Muscle of leg (tissue), 11 donors: ENCODE results near the gene CLEC17A. TPM values are rescaled to one million over a fixed set of nuclear protein-coding genes. Genes with fewer than 3 reads are reported as not detected.
"Not testable (repeated sequence)": the region's sequence is repeated elsewhere in the genome, so short reads cannot be mapped to it uniquely, and the experiment has no call there.

Source experiments
- DNase-seq: peaks from one replicate; pipeline ENCODE4 v3.0.0; 2013
- H3K27ac ChIP-seq: one replicate; pipeline ENCODE4 v1.5.1; 2013; ENCODE audit warnings: mild to moderate bottlenecking, low read length, control low read depth
- H3K27me3 ChIP-seq: one replicate; pipeline ENCODE4 v1.6.1; 2013; ENCODE audit warnings: low read length; ENCODE audit not compliant: control insufficient read depth, insufficient read depth
- H3K36me3 ChIP-seq: one replicate; pipeline ENCODE4 v1.6.1; 2013; ENCODE audit warnings: low read length; ENCODE audit not compliant: control insufficient read depth, insufficient read depth
- H3K4me1 ChIP-seq: one replicate; pipeline ENCODE4 v1.6.1; 2013; ENCODE audit warnings: low read length; ENCODE audit not compliant: control insufficient read depth, insufficient read depth
- H3K4me3 ChIP-seq: one replicate; pipeline ENCODE4 v1.5.1; 2013; ENCODE audit warnings: low read length, control low read depth
- H3K9me3 ChIP-seq: replicated peaks from 2 replicates; pipeline ENCODE4 v1.6.1; 2013; ENCODE audit warnings: low read depth, low read length; ENCODE audit not compliant: control insufficient read depth
- WGBS: methylation state at CpG from one replicate; pipeline ENCODE4 v1.1.5; 2013; ENCODE audit warnings: missing lambda C conversion rate; ENCODE audit not compliant: insufficient coverage; 5-methylcytosine and 5-hydroxymethylcytosine counted together
- polyA plus RNA-seq, 8 donors: library from polyadenylated mRNA; unstranded; fragments of 120-200 nt; gene quantifications; one replicate each; pipeline versions ENCODE4 v1.2.1 to v1.2.3, GENCODE V29; 2013; ENCODE audit warnings: inconsistent platforms in 1 of 8, low replicate concordance in 1 of 8; ENCODE audit not compliant: insufficient read length in 8 of 8, insufficient read depth in 1 of 8
- total RNA-seq: library from RNA; stranded (reverse); fragments of 120-200 nt; gene quantifications from one replicate; pipeline ENCODE4 v1.2.4, GENCODE V29; 2013

The CLEC17A gene
- total and polyA plus RNA-seq, 9 donors, result 0.09 to 0.19 (median 0.12) TPM; not detected in 4

GRCh38 chr19:14580623-14581237, 2.2 kb upstream of the CLEC17A start:
- Histone ChIP-seq H3K36me3 (no peaks in the 10 kb centered on the region), H3K27me3 (no peaks in the 10 kb centered on the region), H3K9me3 (no peaks in the 10 kb centered on the region), H3K4me3 (no peak overlapping the region), H3K4me1 (no peaks in the 10 kb centered on the region), H3K27ac (no peak overlapping the region)
- WGBS, result no CpG with 5 or more reads among the region's 6 CpGs
- no peak for DNase-seq

- not testable (repeated sequence) for H3K4me3 ChIP-seq, H3K4me1 ChIP-seq, H3K27me3 ChIP-seq, H3K27ac ChIP-seq, DNase-seq, H3K9me3 ChIP-seq, H3K36me3 ChIP-seq
- WGBS, result 96% methylated on average over 3 of the region's 5 CpGs
Measured at GRCh38 chr19:14584372-14584771, 1.5 kb downstream of the CLEC17A start.

- WGBS, result no CpG with 5 or more reads among the region's 3 CpGs
- DNase-seq, result not testable (repeated sequence)
Measured at GRCh38 chr19:14585187-14585586, 2.3 kb downstream of the CLEC17A start.

GRCh38 chr19:14589433-14589832, 6.5 kb downstream of the CLEC17A start:
- WGBS, result no CpG with 5 or more reads among the region's 4 CpGs
- not testable (repeated sequence) for H3K4me1 ChIP-seq, H3K27ac ChIP-seq, H3K27me3 ChIP-seq, H3K36me3 ChIP-seq, H3K9me3 ChIP-seq, H3K4me3 ChIP-seq, DNase-seq

More at GRCh38 chr19:14585187-14585586, 2.3 kb downstream of the CLEC17A start:
- not testable (repeated sequence) for H3K4me1 ChIP-seq, H3K27me3 ChIP-seq, H3K9me3 ChIP-seq, H3K4me3 ChIP-seq, H3K27ac ChIP-seq, H3K36me3 ChIP-seq

GRCh38 chr19:14595558-14595957, 12.7 kb downstream of the CLEC17A start:
- no peak overlapping the region for H3K27ac ChIP-seq
- no peak overlapping the region for H3K4me3 ChIP-seq
- no peaks in the 10 kb centered on the region for H3K9me3 ChIP-seq
- DNase-seq, result no peak
- no peaks in the 10 kb centered on the region for H3K4me1 ChIP-seq
- no peaks in the 10 kb centered on the region for H3K27me3 ChIP-seq
- 87% methylated on average over 3 of the region's 3 CpGs for WGBS
- H3K36me3 ChIP-seq, result no peaks in the 10 kb centered on the region

GRCh38 chr19:14599548-14600147, 16.8 kb downstream of the CLEC17A start:
- Histone ChIP-seq H3K27me3 (no peaks in the 10 kb centered on the region), H3K27ac (no peak overlapping the region), H3K4me1 (no peaks in the 10 kb centered on the region), H3K9me3 (no peaks in the 10 kb centered on the region), H3K4me3 (no peak overlapping the region), H3K36me3 (no peaks in the 10 kb centered on the region)
- no peak for DNase-seq
- 92% methylated on average over 4 of the region's 8 CpGs for WGBS

- Histone ChIP-seq H3K9me3 (no peaks in the 10 kb centered on the region), H3K27me3 (no peaks in the 10 kb centered on the region), H3K4me3 (no peak overlapping the region), H3K36me3 (no peaks in the 10 kb centered on the region), H3K27ac (no peak overlapping the region), H3K4me1 (no peaks in the 10 kb centered on the region)
- no peak for DNase-seq
- whole genome bisulfite sequencing, result 48% methylated on average over 2 of the region's 2 CpGs
Measured at GRCh38 chr19:14603990-14604387, 21.1 kb downstream of the CLEC17A start.

- no peak overlapping the region for H3K4me3 ChIP-seq
- DNase-seq, result no peak
- no peaks in the 10 kb centered on the region for H3K27me3 ChIP-seq
- no peak overlapping the region for H3K27ac ChIP-seq
- no peaks in the 10 kb centered on the region for H3K9me3 ChIP-seq
- 77% methylated on average over 4 of the region's 9 CpGs for WGBS
- no peaks in the 10 kb centered on the region for H3K4me1 ChIP-seq
- H3K36me3 ChIP-seq, result no peaks in the 10 kb centered on the region
Measured at GRCh38 chr19:14606627-14607026, 23.7 kb downstream of the CLEC17A start.

- Histone ChIP-seq H3K36me3 (no peaks in the 10 kb centered on the region), H3K9me3 (no peaks in the 10 kb centered on the region), H3K4me3 (no peak overlapping the region), H3K27me3 (no peaks in the 10 kb centered on the region), H3K4me1 (no peaks in the 10 kb centered on the region), H3K27ac (no peak overlapping the region)
- WGBS, result 71% methylated on average over 3 of the region's 4 CpGs
- no peak for DNase-seq
Measured at GRCh38 chr19:14611051-14611450, 28.2 kb downstream of the CLEC17A start.

GRCh38 chr19:14612242-14612641, 29.4 kb downstream of the CLEC17A start:
- H3K36me3 ChIP-seq, H3K9me3 ChIP-seq, H3K4me1 ChIP-seq, H3K27ac ChIP-seq, H3K27me3 ChIP-seq, H3K4me3 ChIP-seq, DNase-seq: not testable (repeated sequence)
- 64% methylated on average over 2 of the region's 5 CpGs for WGBS

GRCh38 chr19:14612657-14613056, 29.8 kb downstream of the CLEC17A start:
- no peaks in the 10 kb centered on the region for H3K36me3 ChIP-seq

More at GRCh38 chr19:14612657-14613056, 29.8 kb downstream of the CLEC17A start:
- Histone ChIP-seq H3K27me3 (no peaks in the 10 kb centered on the region), H3K9me3 (no peaks in the 10 kb centered on the region), H3K27ac (no peak overlapping the region), H3K4me1 (no peaks in the 10 kb centered on the region), H3K4me3 (no peak overlapping the region)
- no peak for DNase-seq
- 100% methylated on average over 3 of the region's 4 CpGs for WGBS
